GM12878 (cell line): ENCODE measurements around the gene PCDHAC1. TPM values are rescaled to one million over a fixed set of nuclear protein-coding genes. Genes with fewer than 3 reads are reported as not detected.

ENCODE experiments used
- CBFB ChIP-seq: IDR thresholded peaks from 2 replicates; pipeline ENCODE4 v1.6.1; 2016; ENCODE audit warnings: antibody characterized with exemption, low read depth
- CUX1 ChIP-seq: IDR thresholded peaks from 2 replicates; pipeline ENCODE4 v1.6.1; 2012; ENCODE audit warnings: improper control_type of control experiment, low read depth, low read length; ENCODE audit not compliant: insufficient replicate concordance
- IRF4 ChIP-seq: IDR thresholded peaks from 2 replicates; pipeline ENCODE4 v1.6.1; 2011; ENCODE audit warnings: low read depth, low read length
- MYC ChIP-seq: IDR thresholded peaks from 2 replicates; pipeline ENCODE4 v1.6.1; 2011; ENCODE audit warnings: mild to moderate bottlenecking, low read length, moderate library complexity, inconsistent platforms; ENCODE audit not compliant: insufficient read depth, insufficient replicate concordance, insufficient read length, severe bottlenecking
- PML ChIP-seq: IDR thresholded peaks from 2 replicates; pipeline ENCODE4 v1.6.1; 2012; ENCODE audit warnings: low read length, inconsistent platforms
- RUNX3 ChIP-seq: IDR thresholded peaks from 2 replicates; pipeline ENCODE4 v1.6.1; 2012; ENCODE audit warnings: low read length, inconsistent platforms
- ZBED1 ChIP-seq: IDR thresholded peaks from 2 replicates; pipeline ENCODE4 v1.6.1; 2016; ENCODE audit warnings: borderline replicate concordance
- polyA plus RNA-seq, 11 experiments: library from polyadenylated mRNA; depleted of rRNA in 4 of 11; unstranded in 6 of 11; stranded (reverse) in 5 of 11; fragments of >200 nt; fragmentation: Nextera tagmentation in 4 of 11; fragmentation: Illumina TruSeq in 1 of 11; extraction: Ambion mirVana in 4 of 11; extraction: Trizol in 1 of 11; gene quantifications; 1 replicate in 1 of 11; 2 replicates in 10 of 11; pipeline versions ENCODE4 v1.2.1 to v1.2.3, GENCODE V29; 2011 to 2016; ENCODE audit warnings: inconsistent platforms in 2 of 11, missing spikeins in 2 of 11, low read depth in 1 of 11
- total RNA-seq, 4 experiments: library from RNA; depleted of rRNA in 3 of 4; stranded (reverse); fragments of >200 nt in 3 of 4; fragmentation: Illumina TruSeq in 1 of 4; extraction: Trizol in 1 of 4; gene quantifications; 2 replicates each; pipeline versions ENCODE4 v1.2.1 to v1.2.3, GENCODE V29; 2013 to 2021
- TF ChIP-seq, protein P1 (sequence below): fragments of 150-350 bp; IDR thresholded peaks from 2 replicates; pipeline ENCODE4 v1.6.1; 2014; ENCODE audit warnings: mild to moderate bottlenecking, low read depth, low read length

Gene PCDHAC1
- total and polyA plus RNA-seq, 10 of the 15 experiments (the other 5 are each of a cell fraction or from before 2014, with no cell fraction given) = not detected

DNA sequence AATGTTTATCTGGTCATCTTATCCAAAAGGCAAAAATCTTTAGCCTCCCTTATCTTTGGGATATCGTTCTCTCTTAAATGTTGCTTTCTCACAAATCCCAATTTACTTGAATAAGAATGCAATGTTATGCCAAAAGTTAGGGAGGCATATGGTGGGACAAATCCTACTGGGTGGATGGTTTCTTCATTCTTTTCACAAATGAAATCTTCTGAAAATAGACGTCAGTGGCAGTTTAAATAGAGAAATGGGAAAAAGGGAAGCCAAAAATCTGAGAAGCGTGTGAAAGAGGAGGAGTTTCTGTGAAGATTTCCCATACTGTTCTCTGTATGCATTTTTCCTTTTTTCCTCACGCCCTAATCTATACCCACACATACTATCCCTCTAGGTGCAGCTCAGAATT is 2.5 kb upstream of the PCDHAC1 start (continued):
- TF ChIP-seq CUX1 (no peak), ZBED1 (no peak), IRF4 (no peak), MYC (no peak), CBFB (no peak), RUNX3 (no peak), PML (no peak)
- TF ChIP-seq, protein P1, sequence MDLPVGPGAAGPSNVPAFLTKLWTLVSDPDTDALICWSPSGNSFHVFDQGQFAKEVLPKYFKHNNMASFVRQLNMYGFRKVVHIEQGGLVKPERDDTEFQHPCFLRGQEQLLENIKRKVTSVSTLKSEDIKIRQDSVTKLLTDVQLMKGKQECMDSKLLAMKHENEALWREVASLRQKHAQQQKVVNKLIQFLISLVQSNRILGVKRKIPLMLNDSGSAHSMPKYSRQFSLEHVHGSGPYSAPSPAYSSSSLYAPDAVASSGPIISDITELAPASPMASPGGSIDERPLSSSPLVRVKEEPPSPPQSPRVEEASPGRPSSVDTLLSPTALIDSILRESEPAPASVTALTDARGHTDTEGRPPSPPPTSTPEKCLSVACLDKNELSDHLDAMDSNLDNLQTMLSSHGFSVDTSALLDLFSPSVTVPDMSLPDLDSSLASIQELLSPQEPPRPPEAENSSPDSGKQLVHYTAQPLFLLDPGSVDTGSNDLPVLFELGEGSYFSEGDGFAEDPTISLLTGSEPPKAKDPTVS = no peak
